ENCODE results near the gene ENDOU. TPM values are rescaled to one million over a fixed set of nuclear protein-coding genes. Genes with fewer than 3 reads are reported as not detected.

Gene ENDOU
- total RNA-seq, 4 donors from 2014 or later = 0.42 to 1.9 (median 0.75) TPM

DNA sequence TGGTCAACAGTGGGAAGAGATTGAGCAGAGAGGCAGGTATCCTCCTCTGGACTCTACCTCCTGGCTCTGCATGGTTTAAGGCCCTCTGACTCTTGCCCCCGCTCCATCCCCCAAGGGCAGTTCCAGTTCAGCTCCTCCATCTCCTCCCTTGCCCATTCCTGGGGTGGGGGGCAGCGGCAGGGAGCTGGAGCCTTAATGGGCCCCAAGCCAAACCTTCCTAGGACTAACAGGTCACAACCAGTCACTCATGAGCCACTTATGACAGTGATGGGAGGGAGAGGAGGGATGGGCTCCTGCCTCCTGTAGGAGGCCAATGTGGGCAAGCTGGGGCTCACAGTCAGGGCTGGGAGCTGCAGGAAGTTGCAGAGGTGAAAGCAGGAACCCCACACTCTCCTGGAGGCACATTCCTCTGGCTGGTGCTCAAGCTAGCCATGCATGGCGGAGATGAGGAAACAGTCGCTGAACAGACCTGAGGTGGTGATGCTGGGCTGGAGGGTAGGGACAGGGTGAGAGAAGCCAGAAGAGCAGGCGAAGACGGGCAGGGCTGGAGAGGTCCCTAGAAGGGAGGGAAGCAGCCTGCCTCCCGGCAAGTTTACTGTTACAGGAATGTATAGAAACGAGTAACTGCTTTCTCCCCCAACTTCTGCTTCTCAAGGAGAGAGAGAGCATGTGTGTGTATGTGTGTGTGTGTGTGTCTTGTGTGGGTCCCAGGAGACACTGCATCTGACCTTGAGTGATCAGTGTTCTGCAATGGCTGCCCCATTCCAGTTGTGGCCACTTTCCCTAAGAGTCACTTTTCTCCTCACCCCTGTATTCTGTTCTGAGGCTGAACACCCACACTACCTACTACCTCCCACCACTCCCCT, 38.4 kb upstream of the ENDOU start:
- Histone ChIP-seq H3K9me3 (no peaks in the 10 kb centered on the region), H3K27ac (no peak overlapping the region), H3K27me3 (peaks cover 10% of the 10 kb centered on the region), H3K4me3 (no peak overlapping the region), H3K4me1 (peaks cover 0 to 11% (median 0%) of the 10 kb centered on the region in 3 donors), H3K36me3 (no peaks in the 10 kb centered on the region)
- no peak for TF ChIP-seq POLR2A (IDR thresholded peaks at IDR 0.05)
- TF ChIP-seq, protein P1, sequence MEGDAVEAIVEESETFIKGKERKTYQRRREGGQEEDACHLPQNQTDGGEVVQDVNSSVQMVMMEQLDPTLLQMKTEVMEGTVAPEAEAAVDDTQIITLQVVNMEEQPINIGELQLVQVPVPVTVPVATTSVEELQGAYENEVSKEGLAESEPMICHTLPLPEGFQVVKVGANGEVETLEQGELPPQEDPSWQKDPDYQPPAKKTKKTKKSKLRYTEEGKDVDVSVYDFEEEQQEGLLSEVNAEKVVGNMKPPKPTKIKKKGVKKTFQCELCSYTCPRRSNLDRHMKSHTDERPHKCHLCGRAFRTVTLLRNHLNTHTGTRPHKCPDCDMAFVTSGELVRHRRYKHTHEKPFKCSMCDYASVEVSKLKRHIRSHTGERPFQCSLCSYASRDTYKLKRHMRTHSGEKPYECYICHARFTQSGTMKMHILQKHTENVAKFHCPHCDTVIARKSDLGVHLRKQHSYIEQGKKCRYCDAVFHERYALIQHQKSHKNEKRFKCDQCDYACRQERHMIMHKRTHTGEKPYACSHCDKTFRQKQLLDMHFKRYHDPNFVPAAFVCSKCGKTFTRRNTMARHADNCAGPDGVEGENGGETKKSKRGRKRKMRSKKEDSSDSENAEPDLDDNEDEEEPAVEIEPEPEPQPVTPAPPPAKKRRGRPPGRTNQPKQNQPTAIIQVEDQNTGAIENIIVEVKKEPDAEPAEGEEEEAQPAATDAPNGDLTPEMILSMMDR (IDR thresholded peaks at IDR 0.05) = no peak
- TF ChIP-seq EP300 (IDR thresholded peaks at IDR 0.05) = no peak
- TF ChIP-seq POLR2AphosphoS5 (IDR thresholded peaks at IDR 0.05) = no peak
- ATAC-seq = no peak
- 76 to 98% methylated on average over 5 to 6 of the region's 8 CpGs for WGBS, 2 donors (ENCODE audit: low coverage in 1 of 2)

DNA sequence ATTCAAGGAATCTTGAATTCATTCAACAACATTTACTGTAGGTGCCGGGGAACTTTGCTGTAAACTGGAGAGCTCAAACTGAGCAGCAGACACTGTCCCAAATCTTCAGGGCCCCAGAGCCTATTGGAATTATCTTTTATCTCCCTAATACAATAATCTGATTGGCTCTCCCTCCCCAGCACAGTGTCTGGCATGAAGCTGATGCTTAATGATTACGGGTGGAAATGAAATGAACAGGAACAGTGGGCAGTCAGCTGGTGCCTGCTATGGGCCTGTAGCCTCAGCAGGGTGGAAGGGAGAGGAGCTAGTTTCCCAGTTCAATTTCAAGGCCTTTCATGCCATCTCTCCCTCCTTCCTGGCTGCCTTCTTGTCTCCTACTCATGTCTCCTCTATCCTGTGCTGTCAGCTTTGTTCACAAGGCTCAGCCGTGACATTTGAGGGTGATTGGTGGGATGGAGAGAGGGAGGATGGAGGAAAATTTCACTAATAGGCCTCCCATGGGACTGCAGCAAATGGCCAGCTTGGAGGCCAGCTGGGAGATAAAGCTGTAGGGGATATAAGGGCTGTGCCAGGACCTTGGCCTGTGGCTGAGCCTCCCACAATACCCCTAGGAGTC, 37.7 kb upstream of the ENDOU start:
- 72 to 80% methylated on average over 1 to 3 of the region's 3 CpGs for WGBS, 2 donors (ENCODE audit: low coverage in 1 of 2)
- H3K36me3 ChIP-seq = no peaks in the 10 kb centered on the region
- no peak overlapping the region for H3K27ac ChIP-seq
- H3K4me1 ChIP-seq = peaks cover 0 to 19% (median 7%) of the 10 kb centered on the region in 3 donors
- no peak for ATAC-seq
- TF ChIP-seq, protein P1 (IDR thresholded peaks at IDR 0.05) = no peak
- TF ChIP-seq POLR2A (IDR thresholded peaks at IDR 0.05) = no peak
- TF ChIP-seq POLR2AphosphoS5 (IDR thresholded peaks at IDR 0.05) = no peak
- no peak for TF ChIP-seq EP300 (IDR thresholded peaks at IDR 0.05)
- H3K9me3 ChIP-seq = no peaks in the 10 kb centered on the region
- no peak overlapping the region for H3K4me3 ChIP-seq
- H3K27me3 ChIP-seq = peaks cover 7% of the 10 kb centered on the region

DNA sequence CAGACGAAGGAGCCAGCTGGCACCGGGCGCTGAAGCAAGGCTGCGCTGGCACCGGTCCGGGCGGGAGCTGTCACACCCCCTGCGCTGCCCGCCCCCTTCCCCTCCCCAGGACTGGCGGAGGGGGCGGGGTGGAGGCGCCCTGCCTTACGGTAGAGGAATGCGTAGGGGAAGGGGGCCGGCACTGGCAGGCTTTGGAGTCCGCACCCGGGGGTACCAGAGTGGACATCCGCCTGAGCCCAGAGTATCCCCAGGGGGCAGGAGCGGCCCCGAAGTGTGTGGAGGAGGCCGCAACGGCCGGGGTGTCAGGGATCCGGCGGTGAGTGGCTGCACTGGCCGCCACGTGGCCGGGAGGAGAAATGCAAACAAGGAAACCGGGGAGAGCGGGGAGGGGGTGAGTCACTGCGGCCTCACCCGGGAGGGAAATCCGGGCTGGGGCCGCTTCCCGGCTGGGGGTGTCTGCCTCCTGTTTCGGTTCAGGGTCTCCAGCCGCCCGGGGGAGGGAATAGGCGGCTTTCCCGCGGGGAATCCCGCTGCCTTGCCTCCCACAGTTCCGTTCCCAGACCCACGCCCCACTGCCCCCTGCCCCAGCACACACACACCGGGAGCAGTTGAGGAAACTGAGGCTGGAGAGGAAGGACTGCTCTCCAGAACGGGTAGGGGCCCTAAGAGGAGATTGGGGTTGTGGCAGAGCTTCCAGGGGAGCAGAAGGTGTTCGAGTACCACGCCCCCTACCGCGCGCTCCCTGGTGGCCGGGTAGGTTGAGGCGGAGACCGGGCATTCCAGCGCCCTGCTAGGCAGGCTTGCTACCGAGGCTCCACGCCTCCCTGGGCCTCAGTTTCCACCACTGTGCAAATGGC, 33.8 kb upstream of the ENDOU start, which contains the start of gene RAPGEF3:
RAPGEF3 (minus strand) TSS at position 47 of the 857 bp plus-strand sequence. CDS start 324 bp downstream, outside the sequence.
- ATAC-seq = peak; percentile 93
- 0% methylated on average over 8 of the region's 57 CpGs; no CpG with 5 or more reads in 1 of the 2 donors for WGBS, 2 donors (ENCODE audit: low coverage in 1 of 2)
- Histone ChIP-seq H3K27me3 (no peaks in the 10 kb centered on the region), H3K27ac (peak within 1 kb of the TSS in 3 of 4 donors; percentile 76 to 80 (median 76)), H3K4me1 (peaks cover 0 to 50% (median 12%) of the 10 kb centered on the region in 3 donors), H3K4me3 (peak within 1 kb of the TSS; percentile 38 to 72), H3K9me3 (no peaks in the 10 kb centered on the region), H3K36me3 (no peaks in the 10 kb centered on the region)
- TF ChIP-seq EP300 (IDR thresholded peaks at IDR 0.05) (no peak), POLR2AphosphoS5 (IDR thresholded peaks at IDR 0.05) (peak; percentile 80), POLR2A (IDR thresholded peaks at IDR 0.05) (peak in 1 of 2 donors; percentile 6)
- TF ChIP-seq, protein P1 (IDR thresholded peaks at IDR 0.05) = peak in 3 of 4 experiments; percentile 53 to 85 (median 77)

DNA sequence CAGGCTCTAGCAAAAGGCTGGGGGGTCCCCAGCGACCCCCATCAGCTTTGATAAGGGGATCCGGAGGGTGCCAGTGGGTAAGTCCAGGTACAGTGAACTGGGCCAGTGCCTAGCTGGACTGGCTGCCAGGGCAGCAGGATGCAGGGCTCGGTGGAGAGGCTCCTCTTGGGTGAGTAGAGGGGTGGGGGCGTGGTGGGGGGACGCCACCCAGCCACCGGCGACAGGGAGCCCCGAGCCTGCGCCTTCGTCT, 33.2 kb upstream of the ENDOU start:
- no peaks in the 10 kb centered on the region for H3K27me3 ChIP-seq
- TF ChIP-seq POLR2AphosphoS5 (IDR thresholded peaks at IDR 0.05) (no peak), EP300 (IDR thresholded peaks at IDR 0.05) (no peak), POLR2A (IDR thresholded peaks at IDR 0.05) (no peak)
- TF ChIP-seq, protein P1 (IDR thresholded peaks at IDR 0.05) = no peak
- peak overlapping the region; percentile 38 to 72 for H3K4me3 ChIP-seq
- WGBS, 2 donors (ENCODE audit: low coverage in 1 of 2) = no CpG with 5 or more reads among the region's 10 CpGs
- H3K27ac ChIP-seq = peak overlapping the region in 3 of 4 donors; percentile 76 to 80 (median 76)
- H3K4me1 ChIP-seq = peaks cover 0 to 55% (median 12%) of the 10 kb centered on the region in 3 donors
- no peak for ATAC-seq
- no peaks in the 10 kb centered on the region for H3K9me3 ChIP-seq
- no peaks in the 10 kb centered on the region for H3K36me3 ChIP-seq

Measured in gastroesophageal sphincter (tissue), 4 donors.